Stimulated activated CD8-positive, alpha-beta memory T cell treated with anti-CD3 and anti-CD28 coated beads, Interleukin-4, amount 100 ng/mL, for 24 hours (primary cell): ENCODE data around the gene CCDC192.
A peak's percentile ranks its signal among the peaks of the same experiment; 100 is the strongest.

Experiments used
- DNase-seq: peaks from one replicate; pipeline ENCODE4 v3.0.0-alpha.2; 2020; ENCODE audit warnings: low read depth

Gene CCDC192

DNA sequence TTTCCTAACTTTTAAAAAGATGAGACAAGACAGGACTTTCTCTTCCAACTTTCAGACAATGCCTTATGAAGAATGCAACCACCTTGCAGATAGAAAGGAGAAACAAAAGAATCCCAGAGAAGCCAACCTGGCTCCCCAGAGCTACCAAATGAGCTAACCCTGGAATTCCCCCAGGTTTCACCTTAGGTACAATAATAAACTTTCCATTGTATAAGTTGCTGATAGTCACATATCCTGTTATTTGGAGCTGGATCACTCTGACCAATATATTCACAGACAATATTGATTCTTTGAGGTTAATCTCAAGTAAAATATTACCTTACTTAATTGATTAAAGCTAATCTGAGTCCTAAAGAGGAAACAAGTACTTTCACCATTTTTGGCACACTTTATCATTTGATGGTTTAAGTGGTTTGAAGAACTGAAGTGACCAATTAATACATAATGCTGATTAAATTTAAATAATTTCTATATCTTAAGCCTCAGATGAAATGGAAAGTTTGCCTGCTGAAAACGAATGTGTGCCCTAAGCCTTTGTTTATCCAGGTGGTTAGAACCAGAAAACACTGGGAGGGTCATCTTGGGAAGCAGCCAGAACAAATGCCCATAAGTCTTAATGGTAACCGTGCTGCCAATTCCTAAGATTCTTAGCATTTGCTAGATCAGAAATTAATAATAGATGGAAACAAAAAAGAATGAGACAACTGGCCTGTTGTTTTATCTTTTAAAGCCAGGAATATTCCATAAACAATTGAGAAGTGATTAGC, 220.8 kb downstream of the CCDC192 start:
- DNase-seq: no peak

- no peak for DNase-seq
Measured at GRCh38 chr5:127924606-127925005, 221.4 kb downstream of the CCDC192 start.

DNA sequence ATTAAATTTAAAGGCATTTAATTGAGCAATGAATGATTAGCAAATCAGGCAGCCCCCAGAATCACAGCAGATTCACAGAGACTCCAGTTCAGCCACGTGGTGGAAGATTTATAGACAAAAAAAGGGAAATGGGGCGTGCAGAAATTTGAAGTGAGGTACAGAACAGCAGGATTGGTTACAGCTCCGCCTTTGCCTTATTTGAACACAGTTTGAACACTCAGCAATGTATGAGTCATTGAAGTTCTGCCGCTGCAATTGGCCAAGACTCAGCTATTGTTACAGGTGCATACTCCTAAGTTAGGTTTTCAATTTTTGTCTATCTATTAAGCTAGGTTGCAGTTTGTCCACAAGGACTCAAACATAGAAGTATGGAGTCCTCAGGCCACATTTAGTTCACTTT, 222.7 kb downstream of the CCDC192 start:
- DNase-seq: no peak

DNA sequence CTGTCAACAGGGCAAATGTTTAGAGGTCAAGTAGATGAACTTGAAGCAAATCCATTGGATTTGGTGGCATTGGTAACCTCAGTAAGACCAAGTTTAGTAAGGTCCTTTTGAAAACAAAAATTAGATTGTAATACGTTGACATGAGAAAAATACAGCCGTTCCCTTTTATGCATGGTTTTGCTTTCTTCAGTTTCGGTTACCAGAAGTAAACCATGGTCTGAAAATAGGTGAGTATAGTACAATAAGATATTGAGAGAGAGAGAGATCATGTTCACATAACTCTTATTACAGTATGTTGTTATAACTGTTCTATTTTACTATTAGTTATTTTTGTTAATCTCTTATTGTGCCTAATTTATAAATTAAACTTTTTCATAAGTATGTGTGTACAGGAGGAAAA, 223.8 kb downstream of the CCDC192 start:
- DNase-seq: no peak

- no peak for DNase-seq
Measured at GRCh38 chr5:127928053-127928452, 224.9 kb downstream of the CCDC192 start.

GRCh38 chr5:127930311-127930710, 227.1 kb downstream of the CCDC192 start:
- DNase-seq: no peak

DNA sequence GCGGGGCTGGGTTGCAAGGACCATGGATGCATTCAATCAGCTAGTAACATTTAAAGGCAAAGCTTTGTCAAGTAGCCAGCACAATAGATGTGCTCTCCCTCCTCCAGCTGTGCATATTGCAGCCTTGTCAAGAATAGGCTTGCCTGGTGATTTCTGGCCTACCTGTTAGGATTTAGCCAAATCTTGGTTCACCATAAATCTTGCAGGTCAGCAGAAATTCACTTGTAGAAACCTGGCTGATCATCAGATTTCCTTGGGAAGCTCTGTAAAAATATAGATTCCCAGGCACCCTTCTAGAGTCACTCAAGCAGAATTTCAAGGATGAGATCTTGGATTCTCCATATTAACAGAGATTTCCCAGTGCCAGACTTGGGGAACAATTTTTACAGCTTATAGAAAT, 228.2 kb downstream of the CCDC192 start:
- no peak for DNase-seq

- no peak for DNase-seq
Measured at GRCh38 chr5:127933348-127933747, 230.2 kb downstream of the CCDC192 start.

DNA sequence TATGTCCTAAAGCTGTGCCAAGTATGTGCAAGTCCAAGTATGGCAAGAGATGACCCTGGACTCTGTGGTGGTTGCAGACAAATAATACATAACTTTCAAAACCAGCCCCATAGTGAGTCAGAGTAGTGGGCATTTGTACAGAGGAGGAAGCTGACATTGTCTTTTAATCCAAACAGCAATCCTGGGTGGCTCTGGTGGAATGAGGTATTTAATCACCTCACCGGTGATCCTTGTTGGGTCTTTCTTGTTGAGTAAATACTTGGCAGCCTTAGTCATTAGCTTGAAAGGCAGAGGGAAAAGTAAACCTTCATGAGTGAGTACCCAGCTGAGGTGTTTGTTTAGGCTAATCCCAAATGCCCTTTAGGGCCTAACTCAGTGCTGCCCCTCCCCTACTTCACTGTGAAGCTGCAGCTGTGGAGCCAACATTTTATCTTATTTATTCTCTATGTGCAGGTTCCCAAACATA, 231.6 kb downstream of the CCDC192 start:
- no peak for DNase-seq

DNA sequence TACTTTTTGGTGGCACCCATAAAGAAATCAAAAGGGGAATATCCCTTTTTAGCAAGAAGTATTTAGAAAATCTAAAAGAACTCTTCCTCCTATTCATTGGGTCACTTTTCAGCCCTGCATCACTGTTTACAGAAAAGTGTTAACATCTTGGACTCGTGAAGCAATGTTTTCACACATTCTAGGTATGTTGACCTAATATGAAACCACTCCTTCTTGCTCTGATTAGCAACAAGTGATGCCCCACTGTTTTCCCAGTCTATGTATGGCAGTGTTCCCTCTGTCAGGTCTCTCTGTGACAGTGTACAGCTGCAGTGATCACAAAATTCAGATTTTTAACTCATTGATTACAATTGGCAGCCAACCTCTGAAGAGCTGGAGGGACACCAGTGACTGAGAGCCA, 232.2 kb downstream of the CCDC192 start:
- no peak for DNase-seq

DNA sequence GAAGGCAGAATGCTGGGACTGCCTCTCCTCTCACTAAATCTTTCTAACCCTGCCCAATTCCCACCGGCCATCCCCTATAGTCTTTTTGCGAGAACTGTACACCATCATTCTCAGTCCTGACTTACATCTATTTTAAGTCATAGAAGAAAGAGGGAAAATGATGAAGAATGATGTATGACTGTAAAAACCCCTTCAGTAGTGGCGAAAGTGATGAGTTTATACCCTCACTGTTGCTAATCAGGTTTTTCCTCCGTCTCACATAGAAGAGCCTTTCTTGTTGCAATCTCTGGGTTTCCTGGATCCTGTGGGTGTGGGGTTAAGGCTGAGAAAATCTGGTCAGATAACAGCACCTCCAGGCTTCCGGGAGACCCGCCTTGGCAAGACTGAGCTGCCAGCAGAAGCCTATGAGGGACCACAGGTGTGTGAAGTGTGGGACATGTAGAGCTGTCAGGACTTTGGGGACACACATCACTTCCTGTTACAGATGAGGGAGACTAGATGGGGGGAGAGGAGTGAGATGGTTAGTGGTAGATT, 233.3 kb downstream of the CCDC192 start:
- DNase-seq: peak; percentile 3

DNA sequence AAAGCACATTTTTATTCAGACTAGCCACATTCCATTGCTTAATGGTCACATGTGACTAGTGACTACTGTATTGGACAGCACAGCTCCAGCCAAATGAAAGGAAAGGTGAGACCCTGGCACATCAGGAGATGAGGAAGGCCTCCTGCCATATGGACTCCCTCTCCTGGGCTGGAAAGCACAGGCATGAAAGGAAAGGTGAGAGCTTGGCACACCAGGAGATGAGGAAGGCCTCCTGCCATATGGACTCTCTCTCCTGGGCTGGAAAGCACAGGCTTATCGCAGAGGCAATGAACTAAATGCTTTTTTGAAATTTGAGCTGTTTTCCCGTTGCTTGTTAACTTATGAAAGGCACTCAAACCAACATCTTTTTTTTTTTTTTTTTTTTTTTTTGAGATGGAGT, 235.6 kb downstream of the CCDC192 start:
- DNase-seq: no peak

- no peak for DNase-seq
Measured at GRCh38 chr5:127940854-127941253, 237.7 kb downstream of the CCDC192 start.

- no peak for DNase-seq
Measured at GRCh38 chr5:127941646-127942045, 238.5 kb downstream of the CCDC192 start.

GRCh38 chr5:127942246-127943060, 239.3 kb downstream of the CCDC192 start:
- no peak for DNase-seq

GRCh38 chr5:127943061-127943371, 239.8 kb downstream of the CCDC192 start:
- no peak for DNase-seq

- DNase-seq: no peak
Measured at GRCh38 chr5:127944125-127944524, 240.9 kb downstream of the CCDC192 start.

DNA sequence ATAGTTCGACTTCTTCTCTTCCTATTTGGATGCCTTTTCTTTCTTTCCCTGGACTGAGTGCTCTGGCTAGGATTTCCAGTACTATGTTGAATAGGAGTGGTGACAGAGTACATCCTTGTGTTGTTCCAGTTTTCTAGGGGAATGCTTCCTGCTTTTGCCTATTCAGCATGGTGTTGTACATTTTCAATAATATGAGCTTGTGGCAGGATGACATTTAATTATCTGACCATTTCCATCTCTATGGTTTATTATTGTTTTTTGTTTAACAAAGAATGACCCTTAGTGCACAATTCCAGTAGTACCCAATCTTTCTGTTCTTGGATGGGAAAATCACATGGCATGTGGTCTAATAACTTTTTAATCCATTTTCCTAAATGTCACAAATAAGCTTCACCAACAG, 244.8 kb downstream of the CCDC192 start:
- DNase-seq: no peak

DNA sequence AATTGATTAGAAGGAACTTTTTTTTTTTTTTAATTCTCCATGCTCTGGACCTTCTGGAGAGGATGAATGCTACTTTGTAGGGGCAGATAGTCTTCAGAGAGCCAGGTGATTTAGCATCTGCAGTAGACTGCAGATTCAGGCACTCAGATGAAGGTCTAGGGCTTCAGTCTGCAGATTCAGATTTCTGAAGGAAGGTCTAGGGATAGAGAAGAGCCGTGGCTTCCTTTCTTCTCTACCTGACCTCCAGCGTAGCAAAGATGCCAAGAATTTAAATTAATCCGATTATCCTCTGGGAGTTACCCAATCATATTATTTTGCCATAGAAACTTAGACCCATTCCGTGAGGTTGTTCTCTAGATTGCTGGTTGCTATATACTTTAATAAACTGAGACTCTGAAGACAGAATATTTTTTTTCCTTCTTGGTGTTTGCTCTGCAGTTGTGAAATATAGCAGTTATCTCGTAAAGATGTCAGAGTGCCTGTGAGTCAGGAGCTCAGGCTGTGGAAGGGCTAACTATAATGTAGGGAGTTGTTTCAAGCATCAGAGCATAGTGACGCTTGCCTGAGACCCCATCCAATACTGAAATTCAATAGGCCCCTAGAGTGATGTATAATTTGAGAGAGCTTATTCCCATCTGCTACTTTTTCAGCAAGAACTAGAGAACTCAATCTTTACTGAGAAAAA, 247.7 kb downstream of the CCDC192 start:
- DNase-seq: no peak

DNA sequence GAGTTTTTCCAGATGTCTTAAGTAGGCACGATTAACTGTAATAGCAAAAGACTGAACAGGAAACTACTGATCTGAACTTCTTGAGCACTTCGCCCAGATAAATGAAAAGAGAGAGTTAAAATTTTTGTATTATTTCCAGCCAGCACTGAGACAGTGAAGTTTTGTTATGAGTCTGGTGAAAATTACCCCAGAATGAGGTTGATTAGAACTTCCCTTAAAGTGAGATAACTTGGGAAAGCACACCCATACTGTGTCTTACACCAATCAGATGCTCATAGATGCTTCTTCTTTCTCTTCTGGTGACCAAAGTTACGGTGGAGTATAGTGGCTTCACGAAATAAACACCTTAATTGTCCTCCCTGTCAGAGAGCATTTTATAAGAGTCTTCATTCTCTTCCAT, 248.6 kb downstream of the CCDC192 start:
- no peak for DNase-seq

- DNase-seq: no peak
Measured at GRCh38 chr5:127957183-127957582, 254.0 kb downstream of the CCDC192 start.

- DNase-seq: no peak
Measured at GRCh38 chr5:127957701-127958239, 254.6 kb downstream of the CCDC192 start.
